GM19023 (cell line): ENCODE results near the gene DAPK2.

Experiments used
- ATAC-seq: cut with Tn5 transposase; IDR thresholded peaks from one replicate; pipeline ENCODE4 v1.9.1; 2021; ENCODE audit warnings: mild to moderate bottlenecking, moderate library complexity; ENCODE audit not compliant: unreplicated experiment

DAPK2 gene

GRCh38 chr15:63945007-63945788 lies 101.1 kb downstream of the DAPK2 start:
- peak; percentile 62 for ATAC-seq

GRCh38 chr15:63944681-63944955 lies 101.7 kb downstream of the DAPK2 start:
- no peak for ATAC-seq

- no peak for ATAC-seq
Measured at GRCh38 chr15:63943829-63944680, 102.2 kb downstream of the DAPK2 start.

- no peak for ATAC-seq
Measured at GRCh38 chr15:63942486-63943365, 103.6 kb downstream of the DAPK2 start.

GRCh38 chr15:63941698-63942465 lies 104.4 kb downstream of the DAPK2 start:
- ATAC-seq = no peak

- ATAC-seq = no peak
Measured at GRCh38 chr15:63940966-63941620, 105.2 kb downstream of the DAPK2 start.

GRCh38 chr15:63939531-63940130 lies 106.7 kb downstream of the DAPK2 start:
- ATAC-seq = no peak

- no peak for ATAC-seq
Measured at GRCh38 chr15:63938486-63939061, 107.7 kb downstream of the DAPK2 start.

GRCh38 chr15:63933522-63933921 lies 112.8 kb downstream of the DAPK2 start:
- no peak for ATAC-seq

GRCh38 chr15:63931556-63931955 lies 114.7 kb downstream of the DAPK2 start:
- no peak for ATAC-seq

- ATAC-seq = no peak
Measured at GRCh38 chr15:63930034-63930433, 116.3 kb downstream of the DAPK2 start.

- ATAC-seq = no peak
Measured at GRCh38 chr15:63928185-63928842, 118.0 kb downstream of the DAPK2 start.

GRCh38 chr15:63923993-63924950 lies 122.0 kb downstream of the DAPK2 start:
- ATAC-seq = no peak

GRCh38 chr15:63922916-63923315 lies 123.4 kb downstream of the DAPK2 start:
- no peak for ATAC-seq

GRCh38 chr15:63922261-63922904 lies 123.9 kb downstream of the DAPK2 start:
- no peak for ATAC-seq

GRCh38 chr15:63920504-63921175 lies 125.6 kb downstream of the DAPK2 start:
- no peak for ATAC-seq
